GM06990 (cell line): Measurements from ENCODE around the gene COL27A1.

Experiments
- DNase-seq: peaks from one replicate; pipeline ENCODE4 v3.0.0-alpha.2; 2011; ENCODE audit not compliant: insufficient read length; ENCODE audit errors: extremely low read depth
- H3K27me3 ChIP-seq: replicated peaks from 2 replicates; pipeline ENCODE4 v1.6.0; 2011; ENCODE audit warnings: low read length; ENCODE audit not compliant: control insufficient read depth, insufficient read depth
- H3K36me3 ChIP-seq: 2 replicates; pipeline ENCODE4 v1.5.1; 2011; ENCODE audit warnings: low read length; ENCODE audit not compliant: control insufficient read depth, insufficient read depth
- H3K4me3 ChIP-seq: replicated peaks from 2 replicates; pipeline ENCODE4 v1.5.1; 2011; ENCODE audit warnings: low read depth, mild to moderate bottlenecking, control low read depth, low read length
- CTCF ChIP-seq: IDR thresholded peaks from 2 replicates; pipeline ENCODE4 v1.5.1; 2011; ENCODE audit warnings: low read length, control low read depth, mild to moderate bottlenecking, inconsistent platforms; ENCODE audit not compliant: insufficient read depth, poor library complexity, severe bottlenecking

COL27A1 gene

GRCh38 chr9:114244570-114244969 is 89.2 kb downstream of the COL27A1 start:
- Histone ChIP-seq H3K27me3 (no peaks in the 10 kb centered on the region; the same call in 1 of the 2 replicates), H3K4me3 (no peak overlapping the region), H3K36me3 (no peaks in the 10 kb centered on the region)
- no peak for DNase-seq
- no peak for TF ChIP-seq CTCF

GRCh38 chr9:114246558-114246957 is 91.2 kb downstream of the COL27A1 start:
- no peak for TF ChIP-seq CTCF
- Histone ChIP-seq H3K36me3 (no peaks in the 10 kb centered on the region), H3K27me3 (no peaks in the 10 kb centered on the region; the same call in none of the 2 replicates), H3K4me3 (no peak overlapping the region)
- DNase-seq: no peak

DNA sequence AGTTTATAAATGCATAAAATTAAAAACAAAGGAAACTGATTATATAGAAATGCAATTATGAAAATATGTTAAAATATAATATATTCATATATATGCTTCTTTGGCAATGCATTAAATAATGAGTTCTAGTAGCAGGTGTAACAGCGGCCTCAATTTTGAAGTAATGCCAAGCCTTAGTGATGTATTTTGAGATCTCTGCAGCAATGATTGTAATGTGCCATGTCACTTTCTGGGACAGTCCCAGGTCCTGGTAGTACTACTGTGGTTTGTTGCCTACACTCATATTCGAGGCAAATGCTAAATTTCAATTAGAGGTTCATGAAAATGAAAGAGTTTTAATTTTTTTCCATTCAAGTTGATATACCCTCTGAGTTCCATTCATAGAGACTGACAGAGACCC is 91.7 kb downstream of the COL27A1 start:
- Histone ChIP-seq H3K27me3 (no peaks in the 10 kb centered on the region; the same call in none of the 2 replicates), H3K4me3 (no peak overlapping the region), H3K36me3 (no peaks in the 10 kb centered on the region)
- no peak for TF ChIP-seq CTCF
- DNase-seq: no peak

DNA sequence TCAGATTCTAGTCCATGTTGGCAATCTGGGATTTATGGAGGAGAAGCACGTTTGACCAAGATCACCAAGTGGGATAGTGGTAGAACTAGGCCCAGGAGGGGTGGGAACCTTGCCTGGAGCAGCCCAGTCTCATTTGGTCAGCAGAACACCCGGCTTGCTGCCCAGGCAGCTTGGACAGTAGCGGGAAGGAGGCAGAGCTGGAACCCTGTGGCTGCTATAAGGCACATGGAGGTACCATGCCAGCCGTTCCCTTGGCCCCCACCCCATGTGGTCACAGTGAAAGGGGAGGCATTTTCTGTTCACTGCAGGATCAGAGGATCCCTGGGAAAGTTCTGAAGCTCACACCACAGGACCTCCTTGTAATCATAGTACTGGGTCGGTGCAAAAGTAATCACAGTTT is 92.2 kb downstream of the COL27A1 start:
- no peak for TF ChIP-seq CTCF
- no peak for DNase-seq

GRCh38 chr9:114248299-114248707 is 93.0 kb downstream of the COL27A1 start:
- no peaks in the 10 kb centered on the region for H3K36me3 ChIP-seq
- DNase-seq: no peak
- TF ChIP-seq CTCF: no peak
- no peak overlapping the region for H3K4me3 ChIP-seq
- no peaks in the 10 kb centered on the region; the same call in none of the 2 replicates for H3K27me3 ChIP-seq

More for the DNA sequence above, 92.2 kb downstream of the COL27A1 start:
- H3K36me3 ChIP-seq: no peaks in the 10 kb centered on the region
- no peak overlapping the region for H3K4me3 ChIP-seq
- H3K27me3 ChIP-seq: no peaks in the 10 kb centered on the region; the same call in none of the 2 replicates

DNA sequence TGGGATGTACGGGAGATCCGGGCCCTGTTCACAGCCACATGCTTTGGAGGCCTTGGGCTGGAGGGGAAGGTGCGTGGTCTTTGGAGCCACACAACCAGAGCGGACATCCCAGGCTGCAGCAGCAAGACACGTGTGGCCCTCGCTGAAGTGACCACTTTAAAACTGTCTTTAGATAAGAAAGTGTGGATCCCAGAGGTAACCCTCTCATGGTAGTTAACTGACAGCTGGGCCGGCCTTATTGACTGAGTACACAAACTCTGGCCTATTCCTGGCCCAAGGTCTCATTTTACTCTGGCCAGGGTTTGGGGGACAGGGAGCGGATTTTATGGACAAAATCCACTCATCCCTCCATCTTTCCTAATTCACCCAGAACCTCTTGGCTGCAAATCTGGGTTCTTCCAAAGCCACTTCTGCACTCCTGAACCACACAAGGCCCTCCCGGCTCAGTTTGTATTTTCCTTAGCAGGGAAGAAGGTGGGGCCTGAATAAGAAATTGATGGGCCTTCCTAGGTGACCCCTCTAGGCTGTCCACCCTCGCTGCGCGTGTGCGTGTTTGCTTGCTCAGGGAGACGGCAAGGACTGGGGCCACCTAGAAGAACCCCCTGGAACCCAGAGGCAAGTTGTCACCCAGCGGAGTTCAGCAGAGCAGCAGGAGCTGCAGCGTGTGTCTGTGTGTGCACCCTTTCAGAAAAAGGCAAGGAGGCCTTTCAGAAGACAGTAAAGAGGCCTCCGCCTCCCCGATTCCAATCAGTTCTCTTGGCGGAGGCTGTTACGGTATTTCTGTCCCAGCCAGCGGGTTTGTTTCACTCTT is 94.3 kb downstream of the COL27A1 start:
- H3K36me3 ChIP-seq: no peaks in the 10 kb centered on the region
- no peak for DNase-seq
- no peak overlapping the region for H3K4me3 ChIP-seq
- H3K27me3 ChIP-seq: no peaks in the 10 kb centered on the region; the same call in none of the 2 replicates
- TF ChIP-seq CTCF: no peak
